OCI-LY1 (cell line): ENCODE data around the gene ZNF440.

ENCODE experiments used
- H2AFZ ChIP-seq: fragments of 200-600 bp; sonication (generic), shearing (Covaris generic); 2 replicates; pipeline ENCODE4 v1.6.0; 2014; ENCODE audit warnings: antibody characterized with exemption, mild to moderate bottlenecking, low read length
- H3F3A ChIP-seq: fragments of 200-600 bp; sonication (generic), shearing (Covaris generic); 2 replicates; pipeline ENCODE4 v1.6.0; 2014; ENCODE audit warnings: mild to moderate bottlenecking, antibody characterized with exemption, low read length, moderate library complexity; ENCODE audit not compliant: insufficient read depth
- H3K27ac ChIP-seq: fragments of 200-600 bp; sonication (generic); 2 replicates; pipeline ENCODE4 v1.5.1; 2014; ENCODE audit warnings: low read length, mixed run types, mild to moderate bottlenecking, low read depth; ENCODE audit not compliant: poor library complexity, severe bottlenecking
- H3K27me3 ChIP-seq: fragments of 200-600 bp; sonication (generic); 2 replicates; pipeline ENCODE4 v1.6.0; 2014; ENCODE audit warnings: antibody characterized with exemption, mild to moderate bottlenecking, low read length, moderate library complexity; ENCODE audit not compliant: insufficient read depth
- H3K36me3 ChIP-seq: fragments of 200-600 bp; sonication (generic); 2 replicates; pipeline ENCODE4 v1.6.1; 2014; ENCODE audit warnings: mild to moderate bottlenecking, antibody characterized with exemption, low read length, moderate library complexity, mixed read lengths; ENCODE audit not compliant: insufficient read depth
- H3K4me1 ChIP-seq: fragments of 200-600 bp; sonication (generic); 2 replicates; pipeline ENCODE4 v1.5.1; 2014; ENCODE audit warnings: mild to moderate bottlenecking, low read length, moderate library complexity; ENCODE audit not compliant: insufficient read depth, severe bottlenecking
- H3K4me2 ChIP-seq: fragments of 200-600 bp; sonication (generic), shearing (Covaris generic); 2 replicates; pipeline ENCODE4 v1.6.1; 2014; ENCODE audit warnings: low read length
- H3K4me3 ChIP-seq: fragments of 200-600 bp; sonication (generic); 2 replicates; pipeline ENCODE4 v1.5.1; 2014; ENCODE audit warnings: low read length, low read depth, mild to moderate bottlenecking, mixed read lengths; ENCODE audit not compliant: poor library complexity, severe bottlenecking
- H3K79me2 ChIP-seq: fragments of 200-600 bp; shearing (Covaris generic); 2 replicates; pipeline ENCODE4 v1.6.1; 2016; ENCODE audit warnings: mixed run types, low read length, mixed read lengths; ENCODE audit not compliant: insufficient read depth
- H3K9ac ChIP-seq: fragments of 200-600 bp; sonication (generic), shearing (Covaris generic); 2 replicates; pipeline ENCODE4 v1.6.1; 2014; ENCODE audit warnings: mild to moderate bottlenecking, low read length, mixed read lengths
- H3K9me2 ChIP-seq: fragments of 200-600 bp; sonication (generic), shearing (Covaris generic); 2 replicates; pipeline ENCODE4 v1.6.1; 2014; ENCODE audit warnings: low read depth, mild to moderate bottlenecking, low read length, mixed read lengths
- H3K9me3 ChIP-seq: fragments of 200-600 bp; shearing (Covaris generic); 2 replicates; pipeline ENCODE4 v1.6.1; 2014; ENCODE audit warnings: low read length, mixed read lengths
- H4K20me1 ChIP-seq: fragments of 200-600 bp; sonication (generic), shearing (Covaris generic); 2 replicates; pipeline ENCODE4 v1.6.0; 2016; ENCODE audit warnings: mild to moderate bottlenecking, low read length; ENCODE audit not compliant: insufficient read depth
- EZH2 ChIP-seq: fragments of 200-600 bp; sonication (generic), shearing (Covaris generic); IDR thresholded peaks from 2 replicates; pipeline ENCODE4 v1.8.0; 2017; ENCODE audit warnings: borderline replicate concordance, mixed run types, mild to moderate bottlenecking, antibody characterized with exemption, low read length, moderate library complexity, mixed read lengths
- TF ChIP-seq, protein P1 (sequence below): fragments of 200-600 bp; sonication (generic), shearing (Covaris generic); IDR thresholded peaks from 2 replicates; pipeline ENCODE4 v1.5.1; 2017; ENCODE audit warnings: mild to moderate bottlenecking, antibody characterized with exemption, low read length, moderate library complexity, mixed read lengths

Gene ZNF440

DNA sequence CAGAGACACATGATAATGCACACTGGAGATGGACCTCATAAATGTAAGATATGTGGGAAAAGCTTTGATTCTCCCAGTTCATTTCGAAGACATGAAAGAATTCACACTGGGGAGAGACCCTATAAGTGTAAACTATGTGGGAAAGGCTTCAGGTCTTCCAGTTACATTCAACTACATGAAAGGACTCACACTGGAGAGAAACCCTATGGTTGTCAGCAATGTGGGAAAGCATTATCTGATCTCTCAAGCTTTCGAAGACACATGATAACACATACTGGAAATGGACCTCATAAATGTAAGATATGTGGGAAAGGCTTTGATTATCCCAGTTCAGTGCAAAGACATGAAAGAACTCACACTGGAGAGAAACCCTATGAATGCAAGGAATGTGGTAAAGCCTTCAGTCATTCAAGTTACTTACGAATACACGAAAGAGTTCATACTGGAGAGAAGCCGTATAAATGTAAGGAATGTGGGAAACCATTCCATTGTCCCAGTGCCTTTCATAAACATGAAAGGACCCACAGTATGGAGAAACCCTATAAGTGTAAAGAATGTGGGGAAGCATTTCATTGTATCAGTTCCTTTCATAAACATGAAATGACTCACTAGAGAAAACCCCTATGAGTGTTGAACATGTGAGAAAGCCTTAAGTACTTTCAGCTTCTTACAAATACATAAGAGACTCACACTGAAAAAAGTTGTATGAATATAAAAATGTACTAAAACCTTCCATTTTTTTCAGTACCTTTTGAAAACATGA is 32.6 kb upstream of the ZNF440 start:
- Histone ChIP-seq H3K4me2 (no peak overlapping the region), H3K27me3 (no peaks in the 10 kb centered on the region), H4K20me1 (no peaks in the 10 kb centered on the region), H3K4me1 (no peaks in the 10 kb centered on the region), H3K79me2 (no peaks in the 10 kb centered on the region), H3K36me3 (peaks cover 69% of the 10 kb centered on the region), H3F3A (no peaks in the 10 kb centered on the region), H3K4me3 (no peak overlapping the region), H3K9me2 (no peaks in the 10 kb centered on the region), H3K27ac (no peak overlapping the region), H3K9me3 (peaks cover 70% of the 10 kb centered on the region), H2AFZ (no peak overlapping the region), H3K9ac (no peak overlapping the region)
- TF ChIP-seq, protein P1, sequence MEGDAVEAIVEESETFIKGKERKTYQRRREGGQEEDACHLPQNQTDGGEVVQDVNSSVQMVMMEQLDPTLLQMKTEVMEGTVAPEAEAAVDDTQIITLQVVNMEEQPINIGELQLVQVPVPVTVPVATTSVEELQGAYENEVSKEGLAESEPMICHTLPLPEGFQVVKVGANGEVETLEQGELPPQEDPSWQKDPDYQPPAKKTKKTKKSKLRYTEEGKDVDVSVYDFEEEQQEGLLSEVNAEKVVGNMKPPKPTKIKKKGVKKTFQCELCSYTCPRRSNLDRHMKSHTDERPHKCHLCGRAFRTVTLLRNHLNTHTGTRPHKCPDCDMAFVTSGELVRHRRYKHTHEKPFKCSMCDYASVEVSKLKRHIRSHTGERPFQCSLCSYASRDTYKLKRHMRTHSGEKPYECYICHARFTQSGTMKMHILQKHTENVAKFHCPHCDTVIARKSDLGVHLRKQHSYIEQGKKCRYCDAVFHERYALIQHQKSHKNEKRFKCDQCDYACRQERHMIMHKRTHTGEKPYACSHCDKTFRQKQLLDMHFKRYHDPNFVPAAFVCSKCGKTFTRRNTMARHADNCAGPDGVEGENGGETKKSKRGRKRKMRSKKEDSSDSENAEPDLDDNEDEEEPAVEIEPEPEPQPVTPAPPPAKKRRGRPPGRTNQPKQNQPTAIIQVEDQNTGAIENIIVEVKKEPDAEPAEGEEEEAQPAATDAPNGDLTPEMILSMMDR: no peak
- no peak for TF ChIP-seq EZH2

DNA sequence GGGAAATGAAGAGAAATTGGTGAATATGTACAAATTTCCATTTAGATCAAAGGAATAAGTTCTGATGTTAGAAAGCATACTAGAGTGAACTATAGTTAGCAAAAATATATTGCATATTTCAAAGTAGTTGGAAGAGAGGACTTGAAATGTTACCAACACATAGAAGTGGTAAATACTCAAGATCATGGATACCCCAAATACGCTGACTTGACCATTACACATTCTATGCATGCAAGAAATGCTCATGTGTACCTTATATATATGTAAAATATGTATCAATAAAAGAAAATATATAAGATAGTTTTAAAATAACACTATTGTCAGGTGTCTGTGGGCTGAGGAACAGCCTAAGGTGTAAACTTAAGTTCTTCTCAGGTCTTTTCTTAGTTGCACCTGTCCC is 30.3 kb upstream of the ZNF440 start:
- Histone ChIP-seq H3K4me2 (no peak overlapping the region), H3F3A (no peaks in the 10 kb centered on the region), H3K36me3 (peaks cover 50% of the 10 kb centered on the region), H3K9me2 (no peaks in the 10 kb centered on the region), H3K79me2 (no peaks in the 10 kb centered on the region), H3K27me3 (no peaks in the 10 kb centered on the region), H3K9me3 (peaks cover 67% of the 10 kb centered on the region), H4K20me1 (no peaks in the 10 kb centered on the region), H2AFZ (no peak overlapping the region), H3K27ac (no peak overlapping the region), H3K4me3 (no peak overlapping the region), H3K9ac (no peak overlapping the region), H3K4me1 (no peaks in the 10 kb centered on the region)
- TF ChIP-seq EZH2: no peak
- TF ChIP-seq, protein P1: no peak

DNA sequence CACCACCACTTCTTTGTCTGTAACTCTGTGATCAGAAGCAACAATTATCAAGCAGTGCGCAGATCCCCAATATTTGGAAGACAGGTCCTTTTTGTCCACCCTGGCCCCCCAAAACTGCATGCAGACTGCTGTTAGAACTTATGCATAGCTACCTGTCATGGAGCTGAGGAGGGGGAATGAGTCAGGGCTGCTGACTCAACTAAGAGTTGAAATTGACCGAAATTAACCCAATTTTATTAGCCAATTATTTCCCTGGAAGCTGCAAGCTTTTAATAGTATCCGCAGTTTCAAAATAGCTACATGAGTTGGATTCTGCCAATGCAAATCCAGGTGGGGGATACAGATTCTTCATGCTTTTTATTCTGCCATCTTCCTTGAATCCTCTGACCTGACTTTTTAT is 29.7 kb upstream of the ZNF440 start:
- Histone ChIP-seq H3F3A (no peaks in the 10 kb centered on the region), H3K4me1 (no peaks in the 10 kb centered on the region), H3K79me2 (no peaks in the 10 kb centered on the region), H3K9me3 (peaks cover 70% of the 10 kb centered on the region), H2AFZ (no peak overlapping the region), H3K4me3 (no peak overlapping the region), H4K20me1 (no peaks in the 10 kb centered on the region), H3K27ac (no peak overlapping the region), H3K9ac (no peak overlapping the region), H3K27me3 (no peaks in the 10 kb centered on the region), H3K36me3 (peaks cover 44% of the 10 kb centered on the region), H3K9me2 (no peaks in the 10 kb centered on the region), H3K4me2 (no peak overlapping the region)
- no peak for TF ChIP-seq EZH2
- TF ChIP-seq, protein P1: no peak
